Putamen (tissue), 1 donor: ENCODE results near the gene PPP1R1A.

ENCODE experiments used
- DNase-seq: peaks from one replicate; pipeline ENCODE4 v3.0.0-alpha.2; 2016; ENCODE audit warnings: low spot score

PPP1R1A gene

DNA sequence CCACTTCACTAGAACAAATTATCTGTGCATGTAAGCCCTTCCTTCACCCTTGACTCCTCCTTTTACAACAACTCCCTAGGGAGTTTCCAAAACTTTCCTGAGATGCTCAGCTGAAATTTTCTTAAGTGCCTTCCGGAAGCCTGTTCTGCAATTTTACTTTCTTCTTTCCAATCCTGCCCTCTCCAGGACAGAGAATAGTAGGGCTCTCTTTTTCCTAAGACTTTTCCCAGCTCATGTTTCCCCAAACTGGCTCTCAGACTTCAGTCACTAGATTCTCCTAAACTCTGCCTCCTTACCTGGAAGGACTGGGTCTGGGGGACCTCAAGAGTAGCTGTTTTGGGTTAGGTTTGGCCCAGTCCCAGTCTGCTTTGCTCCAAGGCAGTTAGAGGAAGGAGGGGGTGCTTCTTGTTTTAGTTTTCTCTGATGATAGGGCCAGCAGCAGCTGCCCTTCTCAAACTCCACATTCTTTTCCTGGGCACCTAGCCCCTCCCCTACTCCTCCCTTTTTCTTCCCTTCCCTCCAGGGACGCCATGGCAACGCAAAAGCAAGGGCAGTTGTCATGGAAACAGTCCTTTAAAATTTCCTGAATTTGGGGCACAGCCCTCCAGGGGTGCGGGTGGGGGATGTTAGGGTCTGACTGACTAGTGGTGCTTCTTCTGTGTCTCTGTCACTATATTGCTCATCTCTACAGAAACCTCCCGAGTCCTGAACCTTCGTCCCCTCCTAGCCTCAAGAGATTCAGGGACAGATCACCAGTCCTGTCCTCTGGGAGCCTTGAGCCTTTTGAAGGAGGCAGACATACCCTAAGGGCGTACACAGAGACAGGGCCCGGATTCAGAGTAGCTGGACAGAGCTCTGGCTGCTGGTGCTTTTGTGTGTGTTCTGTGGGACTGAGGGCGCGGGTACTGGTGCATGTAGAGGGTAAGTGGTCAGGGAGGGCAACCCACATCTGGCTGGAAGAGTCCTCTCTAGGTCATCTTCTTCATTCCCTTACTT lies 17.0 kb downstream of the PPP1R1A start:
- DNase-seq, result no peak

DNA sequence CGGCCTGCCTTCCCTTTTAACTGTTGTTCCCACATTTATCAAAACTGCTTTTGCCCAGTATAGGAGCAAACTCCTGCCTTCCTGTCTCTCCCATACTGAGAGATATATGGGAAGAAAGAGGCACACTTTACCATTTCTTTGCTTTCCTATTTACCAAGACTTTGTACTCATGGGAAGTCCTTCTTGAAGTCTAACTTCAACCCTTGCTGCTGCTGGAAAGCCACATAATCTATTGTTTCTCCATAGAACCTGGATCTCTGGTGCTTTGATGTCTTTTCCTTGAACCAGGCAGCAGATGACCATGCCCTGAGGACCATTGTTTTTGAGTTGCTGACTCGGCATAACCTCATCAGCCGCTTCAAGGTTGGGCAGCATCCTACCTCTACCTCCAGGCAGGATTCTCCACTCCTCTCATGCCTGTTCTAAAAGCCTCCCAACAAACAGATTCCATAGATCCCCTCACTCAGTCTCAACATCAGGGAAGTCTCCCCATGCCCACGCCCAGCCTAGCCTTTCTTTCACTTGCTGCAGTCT lies 18.4 kb downstream of the PPP1R1A start:
- no peak for DNase-seq

DNA sequence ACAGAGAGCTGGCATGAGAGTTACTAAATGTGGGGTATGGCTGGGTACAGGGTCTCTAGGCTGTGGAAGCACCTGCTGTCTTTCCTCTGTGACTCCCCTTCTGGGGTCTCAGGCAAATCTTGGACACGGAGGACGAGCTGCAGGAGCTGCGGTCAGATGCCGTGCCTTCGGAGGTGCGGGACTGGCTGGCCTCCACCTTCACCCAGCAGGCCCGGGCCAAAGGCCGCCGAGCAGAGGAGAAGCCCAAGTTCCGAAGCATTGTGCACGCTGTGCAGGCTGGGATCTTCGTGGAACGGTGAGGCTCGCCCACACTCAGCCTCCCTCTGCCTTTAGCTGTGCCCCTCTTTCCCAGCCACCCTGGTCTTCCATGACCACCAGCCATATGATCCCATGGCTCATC lies 19.4 kb downstream of the PPP1R1A start:
- no peak for DNase-seq

DNA sequence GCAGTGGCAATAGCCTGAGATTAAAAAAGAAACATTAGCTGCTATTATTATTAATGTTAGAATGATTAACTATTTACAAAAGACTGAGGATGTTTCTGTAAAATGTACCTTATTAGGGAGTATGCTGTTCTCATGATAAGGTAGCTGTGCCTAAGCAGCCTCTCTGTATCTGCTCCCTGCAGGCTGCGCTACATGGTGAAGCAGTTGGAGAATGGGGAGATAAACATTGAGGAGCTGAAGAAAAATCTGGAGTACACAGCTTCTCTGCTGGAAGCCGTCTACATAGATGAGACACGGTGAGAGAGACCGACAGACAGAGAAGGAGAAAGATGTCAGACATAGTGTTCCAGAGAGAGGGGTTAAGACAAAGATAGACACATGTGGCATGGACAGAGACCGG lies 21.7 kb downstream of the PPP1R1A start:
- DNase-seq, result no peak

DNA sequence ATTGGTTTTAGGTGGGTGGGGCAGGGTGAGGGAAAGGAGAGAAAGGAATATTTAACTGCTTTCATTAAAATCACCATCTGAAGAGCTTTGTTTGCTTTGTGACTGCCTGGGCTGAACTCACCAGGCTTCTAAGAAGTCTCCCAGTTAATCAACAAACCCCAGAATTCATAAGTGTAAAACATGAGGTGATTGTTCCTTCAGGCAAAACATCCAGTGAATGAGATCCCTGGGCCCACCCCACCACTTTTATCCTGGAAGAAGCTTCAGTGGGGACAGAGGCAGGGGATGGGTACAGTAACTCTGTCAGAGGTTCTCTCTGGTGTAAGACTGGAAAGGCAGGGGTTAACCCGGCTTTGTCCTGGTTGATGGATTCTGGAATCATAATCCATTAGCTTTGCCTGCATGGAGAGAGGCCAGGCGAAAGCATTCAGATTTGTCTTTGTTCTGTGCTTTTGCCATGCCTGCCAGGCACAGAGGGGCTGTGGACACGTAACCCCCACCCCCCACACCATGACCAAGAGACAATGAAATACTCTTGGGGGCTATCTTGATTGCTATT lies 22.4 kb downstream of the PPP1R1A start:
- DNase-seq, result no peak

DNA sequence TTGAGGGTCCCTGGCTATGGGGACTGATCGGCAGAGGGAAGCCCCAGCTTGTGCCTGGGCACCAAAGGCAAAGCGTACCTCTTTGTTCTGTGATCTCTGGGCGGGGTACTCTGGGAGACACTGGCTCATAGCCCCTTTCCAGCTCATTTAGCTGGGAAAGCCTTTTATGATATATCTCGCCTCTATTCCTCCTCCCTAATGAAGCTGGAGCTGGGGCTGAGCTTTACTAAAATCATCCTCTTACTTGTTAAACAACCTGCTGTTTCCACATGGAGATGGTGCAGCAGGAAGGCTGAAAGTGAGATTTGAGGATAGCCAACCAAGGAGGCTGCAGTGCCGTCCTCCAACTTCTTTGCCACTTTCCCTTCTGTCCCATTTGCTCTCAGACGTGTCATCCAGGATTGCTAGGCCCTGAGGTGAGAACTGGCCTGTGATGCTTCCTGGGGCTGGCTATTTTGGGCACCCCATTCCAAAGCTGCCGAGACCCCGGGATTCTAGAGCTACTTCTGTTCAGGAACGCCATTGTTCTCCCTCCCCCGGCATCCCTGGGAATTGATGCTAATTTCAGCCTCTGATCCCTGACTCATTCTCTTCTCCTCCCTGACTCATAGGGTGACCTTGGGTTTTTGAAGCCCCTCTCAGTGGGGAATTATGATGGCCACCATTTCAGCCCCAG lies 23.0 kb downstream of the PPP1R1A start:
- no peak for DNase-seq

DNA sequence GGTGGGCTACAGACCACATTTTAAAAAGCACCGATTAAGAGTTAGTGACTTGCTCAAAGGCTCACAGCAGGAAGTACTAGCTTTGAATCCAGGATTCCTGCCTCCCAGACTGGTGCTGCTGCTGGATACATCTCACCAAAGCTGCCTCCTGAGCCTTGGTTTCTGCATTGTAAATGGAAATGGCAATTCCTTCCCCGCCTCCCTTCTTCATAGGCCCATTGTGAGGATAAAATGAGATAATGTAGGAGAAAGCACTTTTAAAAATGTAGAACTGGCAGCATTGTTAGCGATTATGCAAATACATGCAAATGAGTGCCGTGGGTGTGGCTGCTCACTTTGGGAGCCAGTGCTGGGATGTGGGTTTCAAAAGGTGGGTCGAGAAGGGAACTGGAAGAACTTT lies 23.7 kb downstream of the PPP1R1A start:
- peak; percentile 72 for DNase-seq

DNA sequence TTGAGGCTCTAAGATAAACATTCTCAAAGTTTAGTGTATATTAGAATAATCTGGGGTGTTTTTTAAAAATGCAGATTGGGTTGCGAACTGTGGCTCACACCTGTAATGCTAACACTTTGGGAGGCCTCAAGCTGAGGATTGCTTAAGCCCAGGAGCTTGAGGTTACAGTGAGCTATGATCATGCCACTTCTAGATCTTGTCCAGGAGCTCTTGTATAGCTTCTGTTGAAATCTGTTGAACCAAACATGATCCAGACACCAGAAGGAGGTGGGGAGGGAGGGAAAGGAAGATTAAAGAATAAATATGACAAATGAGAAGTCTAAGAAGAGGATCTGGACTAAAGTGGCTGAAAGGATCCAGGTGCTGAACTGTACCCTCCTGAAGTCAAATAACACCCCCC lies 24.7 kb downstream of the PPP1R1A start:
- DNase-seq, result no peak

DNA sequence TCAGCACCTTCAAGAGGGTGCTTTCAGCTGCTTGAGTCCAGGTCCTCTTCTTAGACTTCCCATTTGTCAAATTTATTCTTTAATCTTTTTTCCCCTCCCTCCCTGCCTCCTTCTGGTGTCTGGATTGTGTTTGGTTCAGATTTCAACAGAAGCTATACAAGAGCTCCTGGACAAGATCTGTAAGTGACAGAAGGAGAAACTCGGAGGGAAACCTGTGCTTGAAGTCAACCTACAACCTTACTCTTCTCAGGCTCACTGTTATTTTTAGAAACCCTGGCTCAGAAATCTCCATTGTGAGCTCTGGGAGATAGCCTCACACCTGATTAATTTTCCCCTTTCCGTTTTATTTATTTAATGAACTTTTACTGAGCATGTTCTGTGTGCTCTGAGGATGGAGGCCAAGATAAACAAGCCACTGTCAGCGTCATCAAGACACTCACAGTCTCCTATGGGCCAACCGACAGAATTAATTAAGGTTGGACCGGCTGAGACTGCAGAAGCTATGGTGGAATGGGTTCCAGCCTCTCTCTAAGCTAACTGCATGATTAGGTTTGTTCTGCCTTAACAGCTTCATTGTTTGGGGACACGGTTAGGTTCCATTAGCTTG lies 25.6 kb downstream of the PPP1R1A start:
- no peak for DNase-seq

DNA sequence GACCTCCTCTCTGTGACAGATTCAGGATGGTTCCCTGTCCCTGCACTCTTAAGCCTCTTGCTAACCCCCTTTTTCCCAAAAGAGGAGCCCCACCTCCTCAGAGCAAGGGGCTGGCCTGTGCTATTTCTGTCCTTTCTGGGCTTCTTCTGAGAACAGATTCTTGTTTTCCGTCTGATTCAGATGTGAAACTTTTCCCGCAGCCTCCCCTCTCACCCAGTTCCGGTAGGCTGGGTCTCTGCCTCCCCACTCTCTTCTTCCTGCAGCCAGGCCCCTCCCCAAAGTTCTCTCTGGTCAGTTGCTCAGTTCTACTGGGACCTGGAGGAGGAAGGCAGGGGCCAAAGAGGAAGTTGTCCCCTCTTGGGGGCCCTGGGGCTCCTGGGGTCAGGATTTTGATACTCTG lies 27.3 kb downstream of the PPP1R1A start:
- no peak for DNase-seq

DNA sequence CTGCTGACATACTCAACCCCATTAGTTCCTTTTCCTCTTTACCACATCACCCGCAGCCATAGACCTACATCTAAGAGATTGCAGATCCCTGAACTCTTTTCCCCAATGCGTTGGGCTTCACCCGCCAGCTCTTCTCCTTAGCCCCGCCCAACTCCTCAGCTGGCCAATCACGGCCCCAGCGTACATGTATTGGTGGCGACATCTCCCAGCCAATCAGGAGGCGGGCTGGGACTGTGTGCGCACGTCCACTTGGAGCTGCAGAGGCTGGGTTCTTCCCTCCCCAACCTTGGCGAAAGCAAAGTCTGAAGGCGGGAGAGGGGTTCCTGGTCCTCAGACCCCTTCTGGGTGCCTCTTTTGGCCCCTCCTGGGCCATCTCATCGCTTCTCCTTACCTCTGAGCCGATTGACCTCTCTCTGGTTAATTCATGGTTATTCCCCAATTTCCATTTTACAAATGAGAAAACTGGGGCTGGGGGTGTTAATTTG lies 28.0 kb downstream of the PPP1R1A start:
- peak; percentile 94 for DNase-seq

DNA sequence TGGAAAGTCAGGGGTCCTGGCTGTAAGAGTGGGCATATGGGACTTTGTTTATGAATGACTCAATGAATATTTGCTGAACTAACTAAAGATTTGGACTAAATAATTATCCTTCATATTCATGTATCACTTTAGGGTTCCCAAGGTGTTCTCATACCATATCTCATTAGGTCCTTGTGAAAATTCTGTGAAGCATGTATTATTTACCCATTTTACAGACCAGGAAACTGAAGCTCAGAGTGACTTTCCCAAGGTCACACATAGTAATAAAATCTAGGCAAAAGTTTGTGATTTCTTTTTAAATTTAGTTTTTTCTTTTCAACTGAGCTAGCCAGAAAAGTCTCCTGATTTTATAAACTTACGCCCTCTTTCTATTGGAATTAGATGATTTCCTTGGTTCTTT lies 29.7 kb downstream of the PPP1R1A start:
- no peak for DNase-seq

DNA sequence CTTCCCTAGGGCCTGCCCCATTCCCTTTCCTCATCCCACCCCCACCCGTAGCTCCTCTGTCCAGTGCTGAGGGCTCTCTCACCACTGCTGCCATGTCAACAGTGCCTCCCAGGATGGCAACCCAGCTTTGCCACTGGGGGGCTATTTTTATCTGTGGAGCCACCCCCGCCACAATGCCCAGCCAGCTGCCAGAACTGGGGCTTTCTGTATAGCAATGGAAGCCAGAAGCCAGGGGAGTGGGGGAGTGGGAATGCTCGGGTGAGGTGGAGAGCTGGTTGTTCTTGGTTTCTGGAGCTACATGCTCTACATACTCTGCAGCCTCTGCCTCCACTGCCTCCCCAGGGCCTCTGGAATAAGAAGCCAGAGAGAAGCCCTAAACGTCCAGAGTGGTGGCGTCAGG lies 30.1 kb downstream of the PPP1R1A start:
- DNase-seq, result no peak

DNA sequence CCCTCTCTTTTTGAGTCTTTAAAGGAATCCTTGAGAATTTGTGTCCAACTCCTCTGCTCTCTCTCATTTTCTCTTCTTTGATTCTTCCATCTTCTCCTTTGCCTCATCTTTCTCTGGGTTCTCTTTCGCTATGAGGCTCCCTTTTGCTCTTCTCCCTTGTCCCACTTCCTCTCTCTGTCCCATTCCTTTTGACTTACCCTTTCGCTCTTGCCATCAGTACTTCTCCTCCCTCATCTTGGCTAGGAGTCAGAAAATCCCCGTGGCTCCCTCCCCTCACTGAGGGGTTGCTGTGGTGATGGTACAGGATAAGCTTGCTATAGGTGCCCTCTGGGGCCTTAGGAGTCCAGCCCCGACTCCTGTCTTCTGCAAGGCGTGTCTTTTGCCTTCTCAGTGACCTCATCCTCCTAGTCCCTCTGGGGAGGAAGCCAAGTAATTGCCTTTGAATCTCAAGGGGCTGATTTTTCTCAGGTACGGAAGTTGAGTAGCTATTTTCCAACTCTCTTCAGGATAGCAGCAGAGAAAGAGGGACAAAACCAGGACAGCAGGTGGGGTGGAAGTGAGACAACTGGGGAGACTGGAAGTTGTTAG lies 32.7 kb downstream of the PPP1R1A start:
- DNase-seq, result no peak

DNA sequence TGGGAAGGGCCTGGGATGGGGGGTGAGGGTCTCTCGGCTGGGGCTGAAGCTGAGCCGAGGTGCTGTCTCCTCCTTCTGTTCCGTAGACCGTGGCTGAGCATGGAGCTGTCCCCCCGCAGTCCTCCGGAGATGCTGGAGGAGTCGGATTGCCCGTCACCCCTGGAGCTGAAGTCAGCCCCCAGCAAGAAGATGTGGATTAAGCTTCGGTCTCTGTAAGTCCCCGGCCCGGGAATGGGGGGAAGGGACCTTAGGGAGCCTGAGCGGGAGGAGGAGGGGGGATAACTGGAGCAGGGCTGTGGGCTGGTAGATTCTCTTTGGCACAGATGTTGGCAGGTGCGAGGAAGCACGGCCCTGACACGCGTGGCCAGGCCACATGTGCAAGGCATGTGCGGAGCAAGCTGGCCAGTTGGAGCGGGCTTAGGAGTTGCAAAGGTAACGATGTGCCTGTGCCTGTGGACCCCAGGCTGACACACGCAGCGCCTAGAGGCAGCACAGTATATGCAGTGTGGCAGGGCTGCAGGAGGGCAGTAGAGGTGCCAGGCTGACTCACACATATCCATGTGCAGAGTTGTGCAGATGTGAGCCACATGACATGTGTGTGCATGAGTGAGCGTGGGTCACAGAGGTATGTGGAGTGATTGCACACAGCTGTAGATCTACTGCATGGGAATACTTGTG lies 38.5 kb downstream of the PPP1R1A start:
- DNase-seq, result no peak

DNA sequence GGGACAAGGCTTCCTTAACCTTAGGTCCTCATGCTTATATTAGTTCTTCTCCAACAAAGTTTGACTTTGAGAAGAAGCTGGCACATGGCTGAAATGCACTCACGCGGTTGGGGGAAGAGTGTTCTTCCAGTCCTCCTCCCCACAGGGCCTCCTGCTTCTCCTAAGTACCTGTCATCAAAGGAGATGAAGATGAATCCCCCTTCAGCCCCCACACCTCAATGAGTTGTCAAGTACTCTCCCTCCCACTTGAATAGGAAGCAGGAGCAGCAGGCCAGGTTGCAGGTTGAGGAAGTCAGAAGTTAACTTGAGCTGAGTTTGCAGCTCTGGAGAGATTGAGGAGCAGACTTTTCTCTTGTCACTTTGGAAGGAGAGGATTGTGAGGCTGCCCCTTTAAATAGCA lies 41.9 kb downstream of the PPP1R1A start:
- peak; percentile 88 for DNase-seq

DNA sequence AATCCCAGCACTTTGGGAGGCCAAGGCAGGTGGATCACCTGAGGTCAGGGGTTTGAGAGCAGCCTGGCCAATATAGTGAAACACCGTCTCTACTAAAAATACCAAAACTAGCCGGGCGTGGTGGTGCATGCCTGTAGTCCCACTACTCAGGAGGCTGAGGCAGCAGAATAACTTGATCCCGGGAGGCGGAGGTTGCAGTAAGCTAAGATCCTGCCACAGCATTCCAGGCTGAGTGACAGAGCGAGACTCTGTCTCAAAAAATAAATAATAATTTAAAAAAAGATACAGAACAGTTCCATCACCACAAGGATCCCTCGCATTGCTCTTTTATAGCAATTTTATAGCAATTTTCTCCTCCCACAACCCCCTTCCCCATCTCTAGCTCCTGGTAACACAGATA lies 43.7 kb downstream of the PPP1R1A start:
- DNase-seq, result no peak

DNA sequence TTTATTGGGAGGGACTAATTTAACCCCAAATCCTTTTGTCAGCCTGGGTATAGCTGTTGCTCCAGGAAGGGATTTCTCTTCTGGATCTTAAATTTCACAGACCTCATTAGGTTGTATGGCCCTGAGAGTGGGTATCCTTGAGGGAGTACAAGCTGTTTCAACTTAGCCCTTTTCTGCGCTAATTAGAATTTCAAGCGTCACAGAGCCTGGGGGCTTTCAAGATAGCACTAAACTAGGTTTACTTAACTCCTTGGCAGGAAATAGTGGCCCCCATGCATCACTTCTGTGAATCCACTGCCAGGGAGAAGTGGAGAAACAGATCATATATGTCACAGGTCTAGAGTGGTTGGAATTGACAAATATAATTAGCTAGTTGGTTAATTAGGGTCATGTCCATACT lies 44.9 kb downstream of the PPP1R1A start:
- DNase-seq, result no peak

DNA sequence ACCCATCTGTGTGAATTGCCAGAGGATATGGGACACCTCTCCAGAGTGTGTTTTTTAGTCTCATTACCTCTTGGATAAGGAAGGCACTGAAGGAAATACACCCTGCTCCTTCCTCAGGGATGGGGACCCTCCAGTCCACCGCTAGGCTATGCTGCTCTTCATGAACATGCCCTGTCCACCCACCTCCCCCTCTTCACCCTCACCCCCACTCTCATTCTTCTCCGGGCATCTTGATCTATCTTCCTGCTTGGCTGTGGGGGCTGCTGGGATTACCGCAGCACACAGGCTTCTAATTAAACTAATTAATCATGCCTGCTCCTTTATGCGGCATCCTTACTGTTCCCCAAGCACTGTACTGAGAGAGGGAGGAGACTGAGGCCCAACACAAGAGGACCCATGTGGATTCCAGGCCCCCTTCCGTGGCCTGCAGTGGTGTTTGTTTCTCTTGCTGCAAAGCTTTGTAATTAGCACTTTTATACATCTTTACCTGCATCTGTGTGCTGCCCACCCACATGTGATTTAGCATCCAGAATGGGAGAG lies 46.6 kb downstream of the PPP1R1A start:
- no peak for DNase-seq

DNA sequence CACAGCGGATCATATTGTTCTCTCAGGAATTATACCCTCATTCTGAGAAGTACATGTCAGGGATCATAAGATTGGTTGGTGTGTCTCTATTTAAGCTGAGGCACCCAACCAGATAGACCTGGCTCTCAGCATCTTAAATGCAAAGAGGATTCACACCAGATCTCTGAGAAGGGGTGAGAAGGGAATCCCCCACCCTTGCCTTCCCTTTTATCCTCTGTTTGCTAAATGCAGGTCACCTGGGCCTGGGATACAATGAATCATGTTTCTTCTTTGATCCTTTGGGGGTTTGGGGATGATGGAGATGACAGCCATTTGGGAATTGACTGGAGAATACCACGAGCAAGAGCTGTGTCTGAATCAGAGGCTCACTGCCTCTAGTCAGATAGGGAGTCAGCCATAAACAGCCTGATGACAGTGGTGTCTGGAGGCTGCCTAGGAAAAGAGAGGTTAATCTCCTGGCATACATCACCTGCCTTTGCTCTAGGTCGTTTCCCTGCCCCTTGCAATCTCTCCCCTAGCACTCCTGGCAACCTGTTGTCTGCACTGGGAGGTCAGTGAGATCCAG lies 50.2 kb downstream of the PPP1R1A start:
- no peak for DNase-seq

DNA sequence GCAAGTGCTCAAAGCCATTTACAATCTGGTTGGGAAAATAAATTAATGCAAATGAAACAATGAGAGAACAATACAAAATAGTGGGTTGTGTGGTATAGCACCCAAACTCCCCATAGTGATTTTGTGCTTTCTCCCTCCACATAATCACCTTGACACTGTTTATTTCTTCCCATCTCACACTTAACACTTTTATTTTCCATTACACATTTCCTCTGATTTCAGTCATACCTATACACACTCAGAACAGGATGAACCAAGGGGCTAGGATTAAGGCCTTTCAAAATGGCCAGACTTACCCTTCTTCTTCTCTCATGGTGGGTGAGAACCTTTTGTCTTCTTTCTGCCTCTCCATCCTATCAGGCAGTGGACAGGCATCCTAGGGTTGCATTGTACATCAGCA lies 53.0 kb downstream of the PPP1R1A start:
- DNase-seq, result no peak
